H1 (cell line): ENCODE data around the gene CTNNBL1.

Source experiments
- CREB1 ChIP-seq: IDR thresholded peaks from 2 replicates; pipeline ENCODE4 v1.6.1; 2012; ENCODE audit warnings: inconsistent platforms
- CTCF ChIP-seq, 3 experiments: IDR thresholded peaks; 1 replicate in 2 of 3; 2 replicates in 1 of 3; pipeline versions ENCODE4 v1.5.1 to v1.6.1; 2011; ENCODE audit warnings: low read length in 3 of 3, mild to moderate bottlenecking in 3 of 3, inconsistent platforms in 2 of 3, low read depth in 1 of 3, moderate library complexity in 1 of 3; ENCODE audit not compliant: insufficient read depth in 1 of 3; ENCODE audit errors: control extremely low read depth in 1 of 3
- NRF1 ChIP-seq: IDR thresholded peaks from 2 replicates; pipeline ENCODE4 v1.6.1; 2011; ENCODE audit warnings: mild to moderate bottlenecking, low read depth, low read length, improper control_type of control experiment
- POLR2A ChIP-seq, 2 experiments: IDR thresholded peaks; 1 replicate in 1 of 2; 2 replicates in 1 of 2; pipeline ENCODE4 v1.6.1; 2011; ENCODE audit warnings: low read depth in 2 of 2, low read length in 2 of 2, mild to moderate bottlenecking in 2 of 2; ENCODE audit errors: control extremely low read depth in 1 of 2
- RFX5 ChIP-seq: IDR thresholded peaks from 2 replicates; pipeline ENCODE4 v1.6.1; 2011; ENCODE audit warnings: low read depth, low read length, improper control_type of control experiment, borderline replicate concordance
- SAP30 ChIP-seq: fragments of 300-600 bp; sonication (generic); IDR thresholded peaks from 2 replicates; pipeline ENCODE4 v1.7.1; 2012; ENCODE audit warnings: low read length, moderate library complexity, mild to moderate bottlenecking, inconsistent platforms; ENCODE audit not compliant: insufficient read depth, insufficient replicate concordance
- SUZ12 ChIP-seq: fragments of 200-600 bp; sonication (generic); IDR thresholded peaks from 2 replicates; pipeline ENCODE4 v1.6.1; 2012; ENCODE audit warnings: mild to moderate bottlenecking, inconsistent platforms, low read length, moderate library complexity, mixed read lengths
- TAF1 ChIP-seq: IDR thresholded peaks from 2 replicates; pipeline ENCODE4 v1.6.1; 2011; ENCODE audit warnings: mild to moderate bottlenecking, low read depth, low read length
- YY1 ChIP-seq: IDR thresholded peaks from 2 replicates; pipeline ENCODE4 v1.6.1; 2011; ENCODE audit warnings: low read depth, mild to moderate bottlenecking, low read length

GRCh38 chr20:37868851-37869333 lies 175.1 kb downstream of the CTNNBL1 start:
- TF ChIP-seq SUZ12: no peak
- TF ChIP-seq YY1: no peak
- no peak for TF ChIP-seq NRF1
- no peak for TF ChIP-seq POLR2A (IDR thresholded peaks at IDR 0.05; ENCODE audit: control extremely low read depth in 1 of 2, low read depth in 2 of 2, low read length in 2 of 2)
- TF ChIP-seq RFX5: no peak
- TF ChIP-seq CTCF (IDR thresholded peaks at IDR 0.05; ENCODE audit: control extremely low read depth in 1 of 3, insufficient read depth in 1 of 3, low read depth in 1 of 3, low read length in 3 of 3): no peak
- no peak for TF ChIP-seq CREB1
- no peak for TF ChIP-seq TAF1
- TF ChIP-seq SAP30: no peak
